ENCODE measurements around the gene HOXA5. TPM values are rescaled to one million over a fixed set of nuclear protein-coding genes. Genes with fewer than 3 reads are reported as not detected.

The HOXA5 gene
- total RNA-seq, 1 donor = 5.8 TPM

DNA sequence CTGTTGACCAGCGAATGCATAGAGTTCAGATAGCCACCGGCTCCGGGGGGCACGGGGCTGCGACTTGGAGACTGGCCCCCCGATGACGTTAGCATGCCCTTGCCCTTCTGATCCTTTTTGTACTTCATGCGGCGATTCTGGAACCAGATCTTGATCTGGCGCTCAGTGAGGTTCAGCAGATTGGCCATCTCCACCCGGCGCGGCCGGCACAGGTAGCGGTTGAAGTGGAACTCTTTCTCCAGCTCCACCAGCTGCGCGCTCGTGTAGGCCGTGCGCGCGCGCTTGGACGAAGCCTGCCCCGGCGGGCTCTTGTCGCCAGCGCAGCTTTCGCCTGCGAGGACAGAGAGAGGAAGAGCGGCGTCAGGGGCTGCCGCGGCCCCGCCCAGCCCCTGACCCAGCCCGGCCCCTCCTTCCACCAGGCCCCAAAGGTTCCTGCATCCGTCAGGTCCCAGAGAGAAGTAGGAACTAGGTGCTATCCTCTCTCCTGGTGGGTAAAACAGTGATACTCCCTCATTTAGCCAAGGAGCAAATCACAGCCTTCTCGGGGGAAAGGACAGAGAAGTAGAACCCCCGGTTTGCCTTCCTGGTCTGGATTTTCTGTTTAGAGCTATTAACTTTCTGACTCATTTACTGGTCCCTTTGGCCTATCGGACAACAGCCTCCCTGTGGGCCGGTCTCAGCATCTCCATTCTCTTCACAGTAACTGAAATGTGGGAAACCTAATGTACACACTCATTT is 34.9 kb downstream of the HOXA5 start:
- Histone ChIP-seq H3K4me1 (ENCODE audit: insufficient read depth, low read length) (peaks cover 44% of the 10 kb centered on the region), H3K4me3 (ENCODE audit: insufficient read depth, low read length) (no peak overlapping the region), H2AFZ (ENCODE audit: low read length) (no peak overlapping the region), H4K20me1 (ENCODE audit: insufficient read depth, low read length) (peaks cover 5% of the 10 kb centered on the region), H3K36me3 (ENCODE audit: insufficient read depth, low read length) (no peaks in the 10 kb centered on the region), H3K4me2 (ENCODE audit: insufficient read depth, low read length) (peak overlapping the region; percentile 10), H3K27me3 (ENCODE audit: insufficient read depth, low read length) (no peaks in the 10 kb centered on the region), H3K79me2 (ENCODE audit: insufficient read depth, low read length) (peaks cover 12% of the 10 kb centered on the region), H3K27ac (ENCODE audit: low read depth, low read length) (no peak overlapping the region), H3K9me3 (ENCODE audit: low read depth, low read length) (no peaks in the 10 kb centered on the region)
- TF ChIP-seq, protein P1, sequence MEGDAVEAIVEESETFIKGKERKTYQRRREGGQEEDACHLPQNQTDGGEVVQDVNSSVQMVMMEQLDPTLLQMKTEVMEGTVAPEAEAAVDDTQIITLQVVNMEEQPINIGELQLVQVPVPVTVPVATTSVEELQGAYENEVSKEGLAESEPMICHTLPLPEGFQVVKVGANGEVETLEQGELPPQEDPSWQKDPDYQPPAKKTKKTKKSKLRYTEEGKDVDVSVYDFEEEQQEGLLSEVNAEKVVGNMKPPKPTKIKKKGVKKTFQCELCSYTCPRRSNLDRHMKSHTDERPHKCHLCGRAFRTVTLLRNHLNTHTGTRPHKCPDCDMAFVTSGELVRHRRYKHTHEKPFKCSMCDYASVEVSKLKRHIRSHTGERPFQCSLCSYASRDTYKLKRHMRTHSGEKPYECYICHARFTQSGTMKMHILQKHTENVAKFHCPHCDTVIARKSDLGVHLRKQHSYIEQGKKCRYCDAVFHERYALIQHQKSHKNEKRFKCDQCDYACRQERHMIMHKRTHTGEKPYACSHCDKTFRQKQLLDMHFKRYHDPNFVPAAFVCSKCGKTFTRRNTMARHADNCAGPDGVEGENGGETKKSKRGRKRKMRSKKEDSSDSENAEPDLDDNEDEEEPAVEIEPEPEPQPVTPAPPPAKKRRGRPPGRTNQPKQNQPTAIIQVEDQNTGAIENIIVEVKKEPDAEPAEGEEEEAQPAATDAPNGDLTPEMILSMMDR (IDR thresholded peaks at IDR 0.05; ENCODE audit: extremely low read depth, low read depth, low read length) = no peak
- peak; percentile 96 for DNase-seq (ENCODE audit: insufficient read length, low spot score, missing footprints)

DNA sequence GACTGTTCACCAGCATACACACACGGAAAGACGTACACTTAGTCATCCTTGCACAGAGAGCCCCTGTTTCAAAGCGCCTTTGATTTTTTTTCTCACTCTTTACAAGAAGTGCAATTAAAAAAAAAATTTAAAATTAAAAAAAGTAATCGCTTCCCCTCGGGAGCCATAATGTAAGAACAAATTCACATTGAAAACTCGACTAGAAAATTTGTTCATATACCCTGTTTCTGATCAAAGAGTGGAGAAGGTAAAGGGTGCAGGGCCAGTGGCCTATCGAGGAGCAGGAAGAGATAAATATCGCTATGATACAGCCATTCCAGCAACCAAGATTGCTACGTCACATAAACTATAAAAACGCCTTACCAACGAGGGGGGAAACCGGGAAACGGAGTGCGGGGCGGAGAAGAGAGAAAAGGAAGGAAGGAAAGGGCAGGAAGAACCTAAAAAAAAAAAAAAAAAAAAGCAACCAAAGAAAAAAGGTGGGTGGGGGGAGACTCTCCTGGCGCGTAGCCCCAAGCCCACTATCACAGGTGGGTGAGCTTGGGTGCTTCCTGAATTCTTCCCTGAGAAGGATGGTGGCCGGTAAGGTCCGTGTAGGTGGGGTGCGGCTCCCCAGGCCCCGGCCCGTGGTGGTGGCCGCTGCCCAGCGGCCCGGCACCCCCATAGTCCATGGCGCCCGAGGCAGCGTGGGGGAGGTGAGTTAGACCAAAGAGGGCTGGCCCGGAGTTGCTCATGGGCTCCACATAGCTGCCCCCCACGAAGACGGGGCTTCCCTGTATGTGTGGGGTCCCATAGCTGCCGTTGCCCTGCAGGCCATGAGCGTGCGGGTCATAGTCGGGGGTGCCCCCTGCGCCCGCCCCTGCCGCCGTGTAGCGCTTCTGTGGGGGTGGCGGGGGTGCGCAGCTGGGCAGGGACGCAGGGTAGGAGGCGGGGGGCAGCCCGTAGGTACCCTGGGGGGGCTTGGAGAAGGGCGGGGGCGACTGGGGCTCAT is 35.8 kb downstream of the HOXA5 start:
- Histone ChIP-seq H3K4me2 (ENCODE audit: insufficient read depth, low read length) (no peak overlapping the region), H3K4me3 (ENCODE audit: insufficient read depth, low read length) (no peak overlapping the region), H2AFZ (ENCODE audit: low read length) (no peak overlapping the region)

DNA sequence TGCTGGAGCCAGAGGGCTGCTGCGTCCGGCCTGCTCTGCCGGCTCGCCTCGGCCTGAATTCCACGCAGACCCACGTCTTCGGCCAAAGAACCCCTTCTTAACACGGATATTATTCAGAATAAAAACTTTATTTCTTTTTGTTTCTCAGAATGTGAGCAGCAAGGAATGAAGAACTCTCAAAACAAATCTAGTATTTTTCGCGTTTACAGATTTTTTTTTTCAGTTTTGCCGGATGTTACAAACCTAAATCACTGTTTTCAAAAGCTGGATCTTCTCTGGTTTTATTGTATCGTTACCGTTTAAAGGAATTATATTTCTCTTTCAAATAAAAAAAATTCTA is 36.6 kb downstream of the HOXA5 start:
- H3K36me3 ChIP-seq (ENCODE audit: insufficient read depth, low read length) = no peaks in the 10 kb centered on the region
- H3K4me1 ChIP-seq (ENCODE audit: insufficient read depth, low read length) = peaks cover 30% of the 10 kb centered on the region
- H4K20me1 ChIP-seq (ENCODE audit: insufficient read depth, low read length) = peaks cover 5% of the 10 kb centered on the region
- no peak for DNase-seq (ENCODE audit: insufficient read length, low spot score, missing footprints)
- no peak overlapping the region for H3K27ac ChIP-seq (ENCODE audit: low read depth, low read length)
- TF ChIP-seq, protein P1 (IDR thresholded peaks at IDR 0.05; ENCODE audit: extremely low read depth, low read depth, low read length) = no peak
- peaks cover 15% of the 10 kb centered on the region for H3K79me2 ChIP-seq (ENCODE audit: insufficient read depth, low read length)
- no peaks in the 10 kb centered on the region for H3K9me3 ChIP-seq (ENCODE audit: low read depth, low read length)
- H3K4me3 ChIP-seq (ENCODE audit: insufficient read depth, low read length) = no peak overlapping the region
- no peak overlapping the region for H2AFZ ChIP-seq (ENCODE audit: low read length)
- H3K27me3 ChIP-seq (ENCODE audit: insufficient read depth, low read length) = no peaks in the 10 kb centered on the region
- no peak overlapping the region for H3K4me2 ChIP-seq (ENCODE audit: insufficient read depth, low read length)

More for the DNA sequence above, 35.8 kb downstream of the HOXA5 start:
- Histone ChIP-seq H3K4me1 (ENCODE audit: insufficient read depth, low read length) (peaks cover 39% of the 10 kb centered on the region), H4K20me1 (ENCODE audit: insufficient read depth, low read length) (peaks cover 5% of the 10 kb centered on the region), H3K27ac (ENCODE audit: low read depth, low read length) (no peak overlapping the region), H3K79me2 (ENCODE audit: insufficient read depth, low read length) (peaks cover 11% of the 10 kb centered on the region), H3K9me3 (ENCODE audit: low read depth, low read length) (no peaks in the 10 kb centered on the region), H3K36me3 (ENCODE audit: insufficient read depth, low read length) (no peaks in the 10 kb centered on the region), H3K27me3 (ENCODE audit: insufficient read depth, low read length) (no peaks in the 10 kb centered on the region)
- peak; percentile 81 for DNase-seq (ENCODE audit: insufficient read length, low spot score, missing footprints)
- TF ChIP-seq, protein P1 (IDR thresholded peaks at IDR 0.05; ENCODE audit: extremely low read depth, low read depth, low read length) = no peak

All from osteoblast (primary cell).